Panc1 (cell line): Measurements from ENCODE around the gene LILRB2. TPM values are rescaled to one million over a fixed set of nuclear protein-coding genes. Genes with fewer than 3 reads are reported as not detected.

ENCODE experiments used
- ATAC-seq: fragments of 200-7000 bp; cut with Tn5 transposase; 2 replicates; pipeline ENCODE4 v1.9.1; 2020; ENCODE audit warnings: mild to moderate bottlenecking, moderate library complexity
- BruUV-seq: library from RNA; stranded (reverse); fragments of 400-500 nt; replicated peaks from 2 replicates; lab custom pipeline; 2021; lab: Mats Ljungman, UMichigan
- CTCF ChIA-PET: fragments of 300-600 bp; sonication (Branson Sonifier 250); formaldehyde crosslinking; loops from one replicate; lab custom pipeline; 2022; ENCODE audit warnings: antibody characterized with exemption; lab: Charles Lee
- POLR2A ChIA-PET: fragments of 300-600 bp; sonication (Branson Sonifier 250); formaldehyde crosslinking; loops from one replicate; lab custom pipeline; 2022; ENCODE audit warnings: antibody characterized with exemption; lab: Charles Lee
- DNase-seq: peaks from one replicate; pipeline ENCODE4 v3.0.0-alpha.2; 2010; ENCODE audit warnings: low read depth, low spot score
- H3K27ac ChIP-seq: 2 replicates; pipeline ENCODE4 v1.5.1; 2011; ENCODE audit warnings: mild to moderate bottlenecking, low read length, inconsistent platforms
- H3K27me3 ChIP-seq: fragments of 200-500 bp; sonication (Bioruptor generic); 2 replicates; pipeline ENCODE4 v1.6.0; 2014; ENCODE audit warnings: low read length, inconsistent platforms; ENCODE audit not compliant: control insufficient read depth, insufficient read depth
- H3K36me3 ChIP-seq: fragments of 200-500 bp; sonication (Bioruptor generic); 2 replicates; pipeline ENCODE4 v1.5.1; 2014; ENCODE audit warnings: inconsistent platforms, mild to moderate bottlenecking, low read length, moderate library complexity; ENCODE audit not compliant: control insufficient read depth, insufficient read depth
- H3K4me1 ChIP-seq: 2 replicates; pipeline ENCODE4 v1.5.1; 2011; ENCODE audit warnings: inconsistent platforms, mild to moderate bottlenecking, low read length, moderate library complexity; ENCODE audit not compliant: control insufficient read depth, insufficient read depth
- H3K4me3 ChIP-seq, 2 experiments: 2 replicates each; pipeline ENCODE4 v1.5.1; 2011 to 2012; ENCODE audit warnings: low read depth in 2 of 2, low read length in 2 of 2, mild to moderate bottlenecking in 2 of 2, inconsistent platforms in 1 of 2, moderate library complexity in 1 of 2
- H3K9me3 ChIP-seq: fragments of 200-500 bp; sonication (Bioruptor generic); 2 replicates; pipeline ENCODE4 v1.5.1; 2014; ENCODE audit warnings: low read depth, mild to moderate bottlenecking, inconsistent platforms, low read length, moderate library complexity; ENCODE audit not compliant: control insufficient read depth, insufficient read depth
- CTCF ChIP-seq: fragments of 450-650 bp; IDR thresholded peaks from 2 replicates; pipeline ENCODE4 v1.5.1; 2017; ENCODE audit warnings: mild to moderate bottlenecking
- POLR2AphosphoS5 ChIP-seq: IDR thresholded peaks from 2 replicates; pipeline ENCODE4 v1.6.1; 2012; ENCODE audit warnings: mild to moderate bottlenecking, low read depth, low read length, moderate library complexity
- SIN3A ChIP-seq: IDR thresholded peaks from 2 replicates; pipeline ENCODE4 v1.6.1; 2012; ENCODE audit warnings: low read depth, mild to moderate bottlenecking, low read length, moderate library complexity, borderline replicate concordance; ENCODE audit not compliant: insufficient read depth
- TCF7L2 ChIP-seq: IDR thresholded peaks from 2 replicates; pipeline ENCODE4 v1.6.1; 2011; ENCODE audit warnings: mild to moderate bottlenecking, low read depth, low read length, inconsistent platforms
- in situ Hi-C: cut with HindIII; loops from 2 replicates; pipeline ENCODE4 v1.10.0; 2016; ENCODE audit warnings: low sequenced_read_pairs, low pct_unique_long_range_greater_than_20kb
- intact Hi-C: fragments of 100-400 bp; cut with micrococcal nuclease; formaldehyde crosslinking; loops from one replicate; pipeline ENCODE4 v1.10.0; 2022; ENCODE audit not compliant: unreplicated experiment
- total RNA-seq: library from RNA; stranded (reverse); gene quantifications from one replicate; pipeline ENCODE4 v1.2.1, GENCODE V29; 2021; ENCODE audit not compliant: unreplicated experiment
- TF ChIP-seq, protein P1 (sequence below), 2 experiments: IDR thresholded peaks; 2 replicates each; pipeline ENCODE4 v1.6.1; 2011 to 2012; ENCODE audit warnings: low read depth in 2 of 2, control low read depth in 1 of 2, low read length in 1 of 2, mild to moderate bottlenecking in 1 of 2, moderate library complexity in 1 of 2; ENCODE audit not compliant: insufficient read depth in 1 of 2

LILRB2 gene
- total RNA-seq, 1 experiment from 2014 or later, result not detected

- ChIA-PET CTCF (interaction anchor here (0.6 to 1.2 kb wide), 2 partner anchors 8 to 12 kb away, joined by 3 to 6 read pairs; no protein-coding TSS in a partner anchor), POLR2A (no interaction called here)
- DNase-seq (no peak), ATAC-seq (0 out of 2 replicates have a peak, but pooled peaks have one; percentile 47)
- H3K4me3 ChIP-seq, result no peak overlapping the region
- no peaks in the 10 kb centered on the region for H3K4me1 ChIP-seq
- H3K9me3 ChIP-seq, result no peaks in the 10 kb centered on the region
- no TSS peak for BruUV-seq
- peaks cover 9% of the 10 kb centered on the region for H3K27me3 ChIP-seq
- H3K36me3 ChIP-seq, result no peaks in the 10 kb centered on the region
- TF ChIP-seq, protein P1, sequence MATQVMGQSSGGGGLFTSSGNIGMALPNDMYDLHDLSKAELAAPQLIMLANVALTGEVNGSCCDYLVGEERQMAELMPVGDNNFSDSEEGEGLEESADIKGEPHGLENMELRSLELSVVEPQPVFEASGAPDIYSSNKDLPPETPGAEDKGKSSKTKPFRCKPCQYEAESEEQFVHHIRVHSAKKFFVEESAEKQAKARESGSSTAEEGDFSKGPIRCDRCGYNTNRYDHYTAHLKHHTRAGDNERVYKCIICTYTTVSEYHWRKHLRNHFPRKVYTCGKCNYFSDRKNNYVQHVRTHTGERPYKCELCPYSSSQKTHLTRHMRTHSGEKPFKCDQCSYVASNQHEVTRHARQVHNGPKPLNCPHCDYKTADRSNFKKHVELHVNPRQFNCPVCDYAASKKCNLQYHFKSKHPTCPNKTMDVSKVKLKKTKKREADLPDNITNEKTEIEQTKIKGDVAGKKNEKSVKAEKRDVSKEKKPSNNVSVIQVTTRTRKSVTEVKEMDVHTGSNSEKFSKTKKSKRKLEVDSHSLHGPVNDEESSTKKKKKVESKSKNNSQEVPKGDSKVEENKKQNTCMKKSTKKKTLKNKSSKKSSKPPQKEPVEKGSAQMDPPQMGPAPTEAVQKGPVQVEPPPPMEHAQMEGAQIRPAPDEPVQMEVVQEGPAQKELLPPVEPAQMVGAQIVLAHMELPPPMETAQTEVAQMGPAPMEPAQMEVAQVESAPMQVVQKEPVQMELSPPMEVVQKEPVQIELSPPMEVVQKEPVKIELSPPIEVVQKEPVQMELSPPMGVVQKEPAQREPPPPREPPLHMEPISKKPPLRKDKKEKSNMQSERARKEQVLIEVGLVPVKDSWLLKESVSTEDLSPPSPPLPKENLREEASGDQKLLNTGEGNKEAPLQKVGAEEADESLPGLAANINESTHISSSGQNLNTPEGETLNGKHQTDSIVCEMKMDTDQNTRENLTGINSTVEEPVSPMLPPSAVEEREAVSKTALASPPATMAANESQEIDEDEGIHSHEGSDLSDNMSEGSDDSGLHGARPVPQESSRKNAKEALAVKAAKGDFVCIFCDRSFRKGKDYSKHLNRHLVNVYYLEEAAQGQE (IDR thresholded peaks at IDR 0.05; ENCODE audit: insufficient read depth in 1 of 2, low read depth in 2 of 2, low read length in 1 of 2), result no peak
- TF ChIP-seq TCF7L2 (no peak), POLR2AphosphoS5 (no peak), SIN3A (no peak), CTCF (no peak)
- no peak overlapping the region for H3K27ac ChIP-seq
- in situ Hi-C loops, result no loop called here
- intact Hi-C loops, result no loop called here
Observed at GRCh38 chr19:54316746-54317107, 35.8 kb upstream of the LILRB2 start.

DNA sequence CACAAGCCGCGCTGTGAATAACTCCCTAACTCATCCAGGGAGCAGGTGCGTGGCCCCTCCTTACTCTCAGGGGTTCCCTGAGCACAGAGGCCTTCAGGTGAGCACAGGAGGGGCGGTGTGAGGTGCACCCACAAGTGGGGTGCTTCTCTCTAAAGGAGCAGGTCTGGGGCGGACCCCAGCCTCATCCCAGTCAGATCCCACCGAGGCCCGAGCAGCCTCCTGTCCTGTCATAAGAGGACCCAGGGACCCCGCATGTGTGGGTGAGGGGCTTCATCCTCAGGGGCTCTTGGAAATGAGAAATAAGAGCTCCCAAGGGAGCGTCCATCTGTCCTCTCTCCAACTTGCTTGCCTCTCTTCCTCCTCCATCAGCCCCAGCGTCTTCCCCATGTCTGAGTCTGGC, 35.0 kb upstream of the LILRB2 start:
- ChIA-PET CTCF (interaction anchor here (1.2 kb wide), 1 partner anchor 9 kb away, joined by 6 read pairs; no protein-coding TSS in a partner anchor), POLR2A (no interaction called here)
- intact Hi-C loops (no loop called here), in situ Hi-C loops (no loop called here)
- Histone ChIP-seq H3K27ac (no peak overlapping the region), H3K4me1 (no peaks in the 10 kb centered on the region), H3K27me3 (peaks cover 9% of the 10 kb centered on the region), H3K36me3 (no peaks in the 10 kb centered on the region), H3K4me3 (no peak overlapping the region), H3K9me3 (no peaks in the 10 kb centered on the region)
- no TSS peak for BruUV-seq
- ATAC-seq (no peak), DNase-seq (no peak)
- TF ChIP-seq, protein P1 (IDR thresholded peaks at IDR 0.05; ENCODE audit: insufficient read depth in 1 of 2, low read depth in 2 of 2, low read length in 1 of 2), result no peak
- TF ChIP-seq CTCF, result no peak
- TF ChIP-seq SIN3A, result no peak
- TF ChIP-seq TCF7L2, result no peak
- TF ChIP-seq POLR2AphosphoS5, result no peak
